HG03571 (cell line): ENCODE data around the gene SMOC1.

ENCODE experiments used
- ATAC-seq: cut with Tn5 transposase; IDR thresholded peaks from one replicate; pipeline ENCODE4 v1.9.1; 2021; ENCODE audit not compliant: unreplicated experiment

The SMOC1 gene

GRCh38 chr14:70032016-70032415 lies 152.8 kb downstream of the SMOC1 start:
- ATAC-seq, result no peak

- no peak for ATAC-seq
Measured at GRCh38 chr14:70032447-70032846, 153.2 kb downstream of the SMOC1 start.

- no peak for ATAC-seq
Measured at GRCh38 chr14:70033116-70033515, 153.9 kb downstream of the SMOC1 start.

- no peak for ATAC-seq
Measured at GRCh38 chr14:70033561-70033960, 154.3 kb downstream of the SMOC1 start.

- ATAC-seq, result no peak
Measured at GRCh38 chr14:70034257-70034656, 155.0 kb downstream of the SMOC1 start.

- ATAC-seq, result no peak
Measured at GRCh38 chr14:70036665-70037064, 157.4 kb downstream of the SMOC1 start.

GRCh38 chr14:70043001-70043400 lies 163.8 kb downstream of the SMOC1 start:
- ATAC-seq, result no peak

- ATAC-seq, result no peak
Measured at GRCh38 chr14:70045310-70045709, 166.1 kb downstream of the SMOC1 start.

- ATAC-seq, result no peak
Measured at GRCh38 chr14:70045844-70046535, 166.8 kb downstream of the SMOC1 start.

- no peak for ATAC-seq
Measured at GRCh38 chr14:70047598-70048312, 168.5 kb downstream of the SMOC1 start.

- ATAC-seq, result no peak
Measured at GRCh38 chr14:70048313-70048654, 169.1 kb downstream of the SMOC1 start.

- no peak for ATAC-seq
Measured at GRCh38 chr14:70049605-70050004, 170.4 kb downstream of the SMOC1 start.

GRCh38 chr14:70050136-70050535 lies 170.9 kb downstream of the SMOC1 start:
- no peak for ATAC-seq

- no peak for ATAC-seq
Measured at GRCh38 chr14:70052990-70053389, 173.8 kb downstream of the SMOC1 start.

GRCh38 chr14:70057519-70058136 lies 178.4 kb downstream of the SMOC1 start:
- no peak for ATAC-seq

- no peak for ATAC-seq
Measured at GRCh38 chr14:70059545-70059944, 180.3 kb downstream of the SMOC1 start.

GRCh38 chr14:70061108-70061507 lies 181.9 kb downstream of the SMOC1 start:
- no peak for ATAC-seq

- ATAC-seq, result no peak
Measured at GRCh38 chr14:70064136-70064865, 185.1 kb downstream of the SMOC1 start.

GRCh38 chr14:70067810-70068209 lies 188.6 kb downstream of the SMOC1 start:
- no peak for ATAC-seq

GRCh38 chr14:70069186-70069585 lies 190.0 kb downstream of the SMOC1 start:
- no peak for ATAC-seq

- no peak for ATAC-seq
Measured at GRCh38 chr14:70073924-70074566, 194.8 kb downstream of the SMOC1 start.
